Pancreas (tissue), 10 donors: ENCODE results near the gene CCDC137. TPM values are rescaled to one million over a fixed set of nuclear protein-coding genes. Genes with fewer than 3 reads are reported as not detected.

Experiments
- ATAC-seq, 4 donors: fragments of 200-7000 bp; cut with Tn5 transposase; one replicate each; pipeline versions ENCODE4 v1.8.0 to v1.9.1; 2020; ENCODE audit warnings: mild to moderate bottlenecking in 4 of 4, moderate library complexity in 4 of 4
- DNase-seq, 6 donors: peaks; one replicate each; pipeline ENCODE4 v3.0.0-alpha.2; 2020
- FAIRE-seq: peaks from 2 replicates; lab custom pipeline; 2012; peaks lifted over from hg19 to GRCh38; lab: Jason Lieb, UNC
- H3K27ac ChIP-seq, 4 donors: fragments of 200-600 bp; sonication (generic); 1 replicate in 3 of 4; 2 replicates in 1 of 4; pipeline versions ENCODE4 v1.5.0 to v1.8.0; 2020
- H3K27me3 ChIP-seq, 4 donors: fragments of 200-600 bp; one replicate each; pipeline ENCODE4 v1.8.0; 2021
- H3K36me3 ChIP-seq, 3 donors: fragments of 200-600 bp; sonication (generic) in 1 of 3; one replicate each; pipeline versions ENCODE4 v1.5.0 to v1.8.0; 2020 to 2021
- H3K4me1 ChIP-seq, 3 donors: fragments of 200-600 bp; one replicate each; pipeline ENCODE4 v1.8.0; 2021
- H3K4me3 ChIP-seq, 4 donors: fragments of 200-600 bp; sonication (generic) in 2 of 4; one replicate each; pipeline versions ENCODE4 v1.5.0 to v1.8.0; 2020 to 2021
- H3K9me3 ChIP-seq, 4 donors: fragments of 200-600 bp; one replicate each; pipeline ENCODE4 v1.8.0; 2021
- WGBS, 2 donors: extraction: QIAGEN DNeasy Blood & Tissue Kit; methylation state at CpG; one replicate each; pipeline ENCODE4 v1.1.7; 2013; 5-methylcytosine and 5-hydroxymethylcytosine counted together
- intact Hi-C, 3 donors: fragments of 100-400 bp; cut with DNase I; formaldehyde crosslinking; loops; one replicate each; pipeline versions ENCODE4 v1.11.1 to v1.14.2; 2022
- polyA plus RNA-seq, 2 donors: library from polyadenylated mRNA; stranded (reverse); fragments of 200-250 nt; gene quantifications; one replicate each; pipeline ENCODE4 v1.2.3, GENCODE V29; 2013
- total RNA-seq, 6 donors: library from RNA; stranded (reverse); fragmentation: NEBNext Ultra II Directional in 4 of 6; extraction: Animal tissue kit (Norgen Biotek cat#: 25700) in 4 of 6; gene quantifications; one replicate each; pipeline versions ENCODE4 v1.2.1 to v1.2.4, GENCODE V29; 2021 to 2023
- TF ChIP-seq, protein P1 (sequence below), 4 donors: fragments of 200-600 bp; sonication (generic) in 3 of 4; IDR thresholded peaks; one replicate each; pipeline versions ENCODE4 v1.5.0 to v1.8.0; 2021; ENCODE audit warnings: antibody characterized with exemption in 4 of 4
- donor health status: healthy with polysubstance abuse.
- donor health status: DM: no; HTN: no; CAD: no; lungs with moderate emphysema.
- donor health status: DM: no; HTN: no; CAD: no.
- donor health status: control.
- donor health status: control.
- donor health status: Bipolar disorder and iron deficiency.
- donor health status: DM: yes; HTN: yes; CAD: no.
- donor health status: DM: no; HTN: no; CAD: no.
- donor health status: DM: no; HTN: no; CAD: no.
- donor health status: DM: yes; HTN: yes; CAD: no.

Gene CCDC137
- total and polyA plus RNA-seq, 8 donors: 2.9 to 50.4 (median 6.8) TPM

DNA sequence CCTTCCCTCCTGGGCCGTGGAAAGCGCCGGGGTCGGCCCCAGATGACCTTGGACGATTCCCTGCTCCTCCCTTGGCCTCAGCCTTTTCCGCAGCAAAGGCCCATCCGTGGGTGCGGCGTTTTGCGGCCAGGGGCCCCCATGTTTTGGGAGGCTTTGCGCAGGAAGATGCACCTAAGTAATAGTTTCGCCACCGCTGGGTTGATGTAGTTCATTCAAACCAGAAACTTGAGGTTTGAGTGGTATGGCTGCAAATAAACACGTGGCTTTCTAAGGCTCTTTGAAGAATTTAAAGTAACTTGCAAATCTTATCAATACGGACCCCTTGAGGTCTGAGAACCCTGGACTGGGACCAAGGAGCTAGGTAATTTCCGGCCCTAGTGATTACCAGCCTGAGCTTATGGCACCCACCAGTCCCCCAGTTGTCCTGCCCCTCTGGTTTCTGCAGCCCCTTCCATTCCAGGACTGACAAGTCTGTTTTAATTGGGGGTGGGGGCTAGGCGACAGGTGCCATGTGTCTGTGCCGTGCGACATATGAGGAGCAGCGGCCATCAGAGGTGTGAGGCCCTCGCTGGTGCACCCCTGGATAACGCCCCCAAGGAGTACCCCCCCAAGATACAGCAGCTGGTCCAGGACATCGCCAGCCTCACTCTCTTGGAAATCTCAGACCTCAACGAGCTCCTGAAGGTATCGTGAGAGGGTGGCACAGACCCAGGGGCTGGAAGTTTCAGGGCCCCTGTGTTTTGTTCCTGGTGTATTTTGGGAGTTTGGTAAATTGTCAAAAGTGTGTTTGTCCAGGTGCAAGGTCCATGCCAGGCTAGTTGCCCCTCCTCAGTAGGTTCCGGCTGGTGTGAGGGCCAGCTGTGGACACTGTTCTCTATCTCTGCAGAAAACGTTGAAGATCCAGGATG, 37.5 kb downstream of the CCDC137 start:
- H3K9me3 ChIP-seq: no peaks in the 10 kb centered on the region
- DNase-seq (peak in 1 of 6 donors; percentile 41), FAIRE-seq (no peak), ATAC-seq (peak in 1 of 4 donors; percentile 20)
- H3K36me3 ChIP-seq: peaks cover 0 to 19% (median 5%) of the 10 kb centered on the region in 3 donors
- peaks cover 5 to 22% (median 5%) of the 10 kb centered on the region in 3 donors for H3K4me1 ChIP-seq
- TF ChIP-seq, protein P1, sequence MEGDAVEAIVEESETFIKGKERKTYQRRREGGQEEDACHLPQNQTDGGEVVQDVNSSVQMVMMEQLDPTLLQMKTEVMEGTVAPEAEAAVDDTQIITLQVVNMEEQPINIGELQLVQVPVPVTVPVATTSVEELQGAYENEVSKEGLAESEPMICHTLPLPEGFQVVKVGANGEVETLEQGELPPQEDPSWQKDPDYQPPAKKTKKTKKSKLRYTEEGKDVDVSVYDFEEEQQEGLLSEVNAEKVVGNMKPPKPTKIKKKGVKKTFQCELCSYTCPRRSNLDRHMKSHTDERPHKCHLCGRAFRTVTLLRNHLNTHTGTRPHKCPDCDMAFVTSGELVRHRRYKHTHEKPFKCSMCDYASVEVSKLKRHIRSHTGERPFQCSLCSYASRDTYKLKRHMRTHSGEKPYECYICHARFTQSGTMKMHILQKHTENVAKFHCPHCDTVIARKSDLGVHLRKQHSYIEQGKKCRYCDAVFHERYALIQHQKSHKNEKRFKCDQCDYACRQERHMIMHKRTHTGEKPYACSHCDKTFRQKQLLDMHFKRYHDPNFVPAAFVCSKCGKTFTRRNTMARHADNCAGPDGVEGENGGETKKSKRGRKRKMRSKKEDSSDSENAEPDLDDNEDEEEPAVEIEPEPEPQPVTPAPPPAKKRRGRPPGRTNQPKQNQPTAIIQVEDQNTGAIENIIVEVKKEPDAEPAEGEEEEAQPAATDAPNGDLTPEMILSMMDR (IDR thresholded peaks at IDR 0.05): no peak
- H3K4me3 ChIP-seq: peak overlapping the region; percentile 94 to 98 (median 96)
- peak overlapping the region; percentile 82 to 95 (median 87) for H3K27ac ChIP-seq
- WGBS, 2 donors: 14 to 15% methylated on average over 27 of the region's 27 CpGs
- intact Hi-C loops: no loop called here
- no peaks in the 10 kb centered on the region for H3K27me3 ChIP-seq

DNA sequence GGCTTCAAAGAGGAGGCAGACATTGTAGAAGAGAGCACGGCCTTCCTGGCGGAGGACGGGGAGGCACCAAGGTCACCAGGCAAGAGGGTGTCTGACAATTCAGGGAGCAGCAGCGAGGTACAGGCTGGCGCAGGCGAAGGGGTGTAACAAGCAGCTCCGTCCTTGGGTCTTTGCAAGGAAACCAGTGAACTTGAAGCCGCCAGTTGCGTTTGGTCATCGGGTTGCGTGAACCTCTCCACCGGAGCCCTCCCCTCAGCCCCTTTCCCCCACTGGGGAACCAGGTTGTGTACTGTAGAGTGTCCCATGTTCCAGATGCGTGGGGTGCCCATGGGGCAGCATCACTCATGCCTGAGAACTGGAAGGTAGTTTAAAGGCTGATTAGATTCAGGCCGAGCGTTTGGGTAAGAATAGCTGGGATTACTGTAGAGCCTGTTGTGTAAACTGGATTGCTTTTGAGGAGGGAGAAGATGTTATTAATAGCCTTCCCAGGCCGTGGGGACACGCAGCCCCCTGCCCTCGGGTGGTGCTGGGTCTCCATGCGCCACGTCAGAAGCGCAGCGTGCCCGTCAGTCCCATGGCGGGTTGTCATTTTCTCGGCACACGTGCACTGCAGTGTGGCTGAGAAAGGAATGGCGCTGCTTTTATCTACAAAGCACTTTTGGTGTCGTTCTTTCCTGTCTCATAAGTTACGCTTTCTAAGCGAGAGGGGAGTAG, 39.1 kb downstream of the CCDC137 start:
- no peak overlapping the region for H3K27ac ChIP-seq
- ATAC-seq: no peak
- FAIRE-seq: no peak
- intact Hi-C loops: no loop called here
- no peaks in the 10 kb centered on the region for H3K9me3 ChIP-seq
- no peaks in the 10 kb centered on the region for H3K27me3 ChIP-seq
- H3K4me1 ChIP-seq: peaks cover 8 to 23% (median 9%) of the 10 kb centered on the region in 3 donors
- TF ChIP-seq, protein P1 (IDR thresholded peaks at IDR 0.05): no peak
- WGBS, 2 donors: 90 to 93% methylated on average over 30 of the region's 30 CpGs
- DNase-seq: no peak
- peaks cover 0 to 15% (median 4%) of the 10 kb centered on the region in 3 donors for H3K36me3 ChIP-seq
- H3K4me3 ChIP-seq: no peak overlapping the region

DNA sequence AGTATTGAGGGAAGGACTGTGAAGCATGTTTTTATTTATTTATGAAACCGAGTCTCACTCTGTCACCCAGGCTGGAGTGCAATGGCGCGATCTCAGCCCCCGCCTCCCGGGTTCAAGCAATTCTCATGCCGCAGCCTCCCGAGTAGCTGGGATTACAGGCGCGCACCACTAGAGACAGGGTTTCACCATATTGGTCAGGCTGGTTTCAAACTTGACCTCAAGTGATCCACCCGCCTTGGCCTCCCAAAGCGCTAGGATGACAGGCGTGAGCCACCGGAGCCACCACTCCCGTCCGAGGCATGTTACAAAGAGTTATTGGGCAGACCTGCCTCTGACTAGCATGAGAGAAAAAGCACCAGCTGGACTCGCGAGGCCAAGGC, 39.7 kb downstream of the CCDC137 start:
- WGBS, 2 donors: 93 to 94% methylated on average over 17 of the region's 17 CpGs
- Histone ChIP-seq H3K36me3 (peaks cover 0 to 11% (median 0%) of the 10 kb centered on the region in 3 donors), H3K4me1 (peaks cover 14 to 25% (median 14%) of the 10 kb centered on the region in 3 donors), H3K27me3 (no peaks in the 10 kb centered on the region), H3K9me3 (no peaks in the 10 kb centered on the region), H3K27ac (no peak overlapping the region), H3K4me3 (no peak overlapping the region)
- no peak for ATAC-seq
- no peak for DNase-seq
- TF ChIP-seq, protein P1 (IDR thresholded peaks at IDR 0.05): no peak
- no peak for FAIRE-seq
- intact Hi-C loops: no loop called here

DNA sequence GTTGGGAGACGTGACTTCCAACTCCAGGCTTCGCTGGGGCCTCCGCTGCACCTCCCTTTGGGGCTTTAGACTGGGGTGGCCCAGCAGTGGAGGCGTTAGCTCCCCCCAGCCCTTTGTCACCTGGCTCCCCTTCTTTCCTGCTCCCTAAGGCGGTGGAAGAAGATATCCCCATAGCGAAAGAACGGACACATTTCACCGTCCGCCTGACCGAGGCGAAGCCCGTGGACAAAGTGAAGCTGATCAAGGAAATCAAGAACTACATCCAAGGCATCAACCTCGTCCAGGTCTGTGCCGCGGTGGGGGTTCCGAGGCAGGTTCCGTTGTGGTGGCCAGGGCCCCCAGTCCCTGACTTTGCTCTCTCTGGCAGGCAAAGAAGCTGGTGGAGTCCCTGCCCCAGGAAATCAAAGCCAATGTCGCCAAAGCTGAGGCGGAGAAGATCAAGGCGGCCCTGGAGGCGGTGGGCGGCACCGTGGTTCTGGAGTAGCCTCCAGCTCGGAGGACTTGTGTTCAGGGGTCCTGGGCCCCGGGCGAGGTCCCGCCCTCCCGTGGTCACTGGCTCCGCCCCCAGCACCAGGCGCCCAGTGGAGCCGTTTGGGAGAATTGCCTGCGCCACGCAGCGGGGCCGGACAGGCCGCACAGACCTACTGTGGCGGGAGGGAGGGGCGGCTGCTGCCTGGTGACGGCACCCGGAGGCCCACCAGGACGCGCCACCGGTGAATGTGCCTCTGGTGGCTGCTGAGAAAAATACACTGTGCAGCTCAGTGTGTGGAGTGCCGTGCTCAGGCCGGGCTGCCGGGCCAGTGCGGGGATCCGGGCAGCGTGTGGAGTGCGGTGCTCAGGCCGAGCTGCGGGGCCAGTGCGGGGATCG, 40.5 kb downstream of the CCDC137 start:
- H3K27me3 ChIP-seq: no peaks in the 10 kb centered on the region
- ATAC-seq: no peak
- TF ChIP-seq, protein P1 (IDR thresholded peaks at IDR 0.05): no peak
- no peak overlapping the region for H3K4me3 ChIP-seq
- peaks cover 13 to 22% (median 14%) of the 10 kb centered on the region in 3 donors for H3K4me1 ChIP-seq
- no peaks in the 10 kb centered on the region for H3K9me3 ChIP-seq
- peaks cover 0 to 11% (median 0%) of the 10 kb centered on the region in 3 donors for H3K36me3 ChIP-seq
- FAIRE-seq: no peak
- DNase-seq: peak in 1 of 6 donors; percentile 76
- intact Hi-C loops: no loop called here
- H3K27ac ChIP-seq: no peak overlapping the region
- WGBS, 2 donors: 93 to 95% methylated on average over 46 to 54 of the region's 54 CpGs
